K562 (cell line): Measurements from ENCODE around the gene RAD51D. TPM values are rescaled to one million over a fixed set of nuclear protein-coding genes. Genes with fewer than 3 reads are reported as not detected.

ENCODE experiments used
- AFF4 ChIP-seq: sonication (generic); formaldehyde crosslinking; IDR thresholded peaks from 2 replicates; pipeline ENCODE4 v1.8.0; 2023; ENCODE audit warnings: mild to moderate bottlenecking, missing genetic modification reagents
- CTBP1 ChIP-seq: fragments of 450-650 bp; IDR thresholded peaks from 2 replicates; pipeline ENCODE4 v1.6.1; 2016; ENCODE audit warnings: borderline replicate concordance
- HLTF ChIP-seq: fragments of 450-650 bp; IDR thresholded peaks from 2 replicates; pipeline ENCODE4 v1.6.1; 2016
- IFI16 ChIP-seq: fragments of 250-450 bp; sonication (Bioruptor Pico); IDR thresholded peaks from 2 replicates; pipeline ENCODE4 v2.1.2; 2022; ENCODE audit warnings: mild to moderate bottlenecking, inconsistent platforms
- PHB ChIP-seq: fragments of 250-450 bp; sonication (Bioruptor Pico); IDR thresholded peaks from 2 replicates; pipeline ENCODE4 v1.5.0; 2021
- PHF20 ChIP-seq: fragments of 450-650 bp; IDR thresholded peaks from 2 replicates; pipeline ENCODE4 v1.6.1; 2018; ENCODE audit not compliant: partially characterized antibody
- SIN3B ChIP-seq: fragments of 450-650 bp; IDR thresholded peaks from 2 replicates; pipeline ENCODE4 v1.6.1; 2017; ENCODE audit warnings: low read depth, mild to moderate bottlenecking, moderate library complexity
- SIRT6 ChIP-seq: IDR thresholded peaks from one replicate; pipeline ENCODE4 v1.6.1; 2012; ENCODE audit warnings: low read depth, mild to moderate bottlenecking, control low read depth, inconsistent platforms, low read length, moderate library complexity
- TRIM24 ChIP-seq, 2 experiments: fragments of 450-650 bp; IDR thresholded peaks; 2 replicates each; pipeline ENCODE4 v1.6.1; 2016
- U2AF1 ChIP-seq: fragments of 200-400 bp; formaldehyde crosslinking; optimal IDR thresholded peaks from 2 replicates; pipeline ENCODE3; 2017; ENCODE audit warnings: mild to moderate bottlenecking, low read depth, low read length, moderate library complexity
- ZEB2 ChIP-seq: fragments of 450-650 bp; IDR thresholded peaks from 2 replicates; pipeline ENCODE4 v1.6.1; 2016
- ZKSCAN1 ChIP-seq: fragments of 150-350 bp; IDR thresholded peaks from 2 replicates; pipeline ENCODE4 v1.6.1; 2016; ENCODE audit warnings: low read depth, low read length
- ZNF318 ChIP-seq, 2 experiments: fragments of 450-650 bp; IDR thresholded peaks; 2 replicates each; pipeline ENCODE4 v1.6.1; 2016; ENCODE audit warnings: mild to moderate bottlenecking in 2 of 2, borderline replicate concordance in 1 of 2, low read depth in 1 of 2, moderate library complexity in 1 of 2
- polyA plus RNA-seq, 8 experiments: library from polyadenylated mRNA; depleted of rRNA in 4 of 8; stranded (reverse) in 5 of 8; unstranded in 3 of 8; fragments of >200 nt; fragmentation: Nextera tagmentation in 2 of 8; fragmentation: Illumina TruSeq in 1 of 8; extraction: Ambion mirVana in 2 of 8; extraction: Trizol in 1 of 8; gene quantifications; 2 replicates each; pipeline versions ENCODE4 v1.2.1 to v1.2.3, GENCODE V29; 2011 to 2014; ENCODE audit warnings: inconsistent platforms in 1 of 8, missing spikeins in 1 of 8
- total RNA-seq, 7 experiments: library from RNA; depleted of rRNA in 6 of 7; stranded (reverse); fragments of >200 nt in 6 of 7; fragmentation: Illumina TruSeq in 2 of 7; extraction: Trizol in 2 of 7; gene quantifications; 2 replicates each; pipeline versions ENCODE4 v1.2.1 to v1.2.3, GENCODE V29; 2011 to 2021; ENCODE audit warnings: low replicate concordance in 1 of 7
- TF ChIP-seq, protein P1 (sequence below): sonication (generic); formaldehyde crosslinking; IDR thresholded peaks from 2 replicates; pipeline ENCODE4 v1.8.0; 2022; ENCODE audit warnings: missing genetic modification reagents, mild to moderate bottlenecking, borderline replicate concordance
- TF ChIP-seq, protein P2 (sequence below): sonication (generic); IDR thresholded peaks from 2 replicates; pipeline ENCODE4 v1.6.1; 2016

The RAD51D gene
- total and polyA plus RNA-seq, 9 of the 15 experiments (the other 6 are each of a cell fraction or from before 2014, with no cell fraction given), result 2.2 to 16.9 (median 8.7) TPM

DNA sequence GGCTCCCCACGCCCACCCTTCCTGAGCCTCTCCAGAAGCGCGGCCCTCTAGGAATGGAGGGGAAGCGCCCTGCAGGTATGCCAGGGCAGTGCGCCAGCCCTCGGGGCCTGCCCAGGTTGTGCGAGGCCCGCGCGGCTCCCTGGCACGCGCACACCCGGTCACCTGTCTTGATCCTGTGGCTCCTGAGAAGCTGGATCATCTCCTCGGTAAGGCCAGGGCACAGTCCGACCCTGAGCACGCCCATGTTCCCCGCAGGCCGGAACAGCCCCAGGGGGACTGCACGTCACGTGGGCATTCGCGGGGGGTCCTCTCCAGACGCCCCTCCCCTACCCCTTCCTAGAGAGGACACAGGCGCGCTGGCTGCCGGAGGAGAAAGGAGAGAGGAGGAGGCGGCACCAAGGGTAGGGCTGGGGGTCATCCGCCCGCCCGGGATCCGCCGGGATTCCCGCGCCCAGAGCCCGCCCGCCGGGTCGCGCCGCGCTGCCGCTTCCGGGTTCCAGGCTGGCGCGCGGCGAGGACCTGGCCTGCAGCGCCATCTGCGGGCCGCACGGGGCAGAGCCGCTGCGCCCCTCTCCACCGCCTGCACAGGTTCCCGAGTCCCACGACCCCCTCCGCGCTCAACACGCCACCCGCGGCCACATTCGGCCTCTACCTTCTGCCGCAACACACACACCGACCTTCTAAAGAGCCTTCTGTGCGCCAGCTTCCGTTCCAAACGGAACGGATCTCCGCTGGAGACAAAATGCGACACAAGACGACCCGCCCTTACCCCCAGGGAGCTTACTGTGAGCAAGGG is at the start of gene RAD51D (continued):
- TF ChIP-seq HLTF, result no peak
- no peak for TF ChIP-seq PHB (CRISPR knock-in tag)
- peak; percentile 75 for TF ChIP-seq PHF20
- no peak; the same call in 1 of the 2 replicates for TF ChIP-seq ZKSCAN1
- no peak for TF ChIP-seq U2AF1
- TF ChIP-seq AFF4 (CRISPR knock-in tag), result no peak
- no peak for TF ChIP-seq ZNF318 (IDR thresholded peaks at IDR 0.05; ENCODE audit: borderline replicate concordance in 1 of 2, low read depth in 1 of 2)
- TF ChIP-seq, protein P1, sequence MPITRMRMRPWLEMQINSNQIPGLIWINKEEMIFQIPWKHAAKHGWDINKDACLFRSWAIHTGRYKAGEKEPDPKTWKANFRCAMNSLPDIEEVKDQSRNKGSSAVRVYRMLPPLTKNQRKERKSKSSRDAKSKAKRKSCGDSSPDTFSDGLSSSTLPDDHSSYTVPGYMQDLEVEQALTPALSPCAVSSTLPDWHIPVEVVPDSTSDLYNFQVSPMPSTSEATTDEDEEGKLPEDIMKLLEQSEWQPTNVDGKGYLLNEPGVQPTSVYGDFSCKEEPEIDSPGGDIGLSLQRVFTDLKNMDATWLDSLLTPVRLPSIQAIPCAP, result no peak
- TF ChIP-seq ZEB2, result no peak
- TF ChIP-seq SIRT6, result no peak
- peak; percentile 86 for TF ChIP-seq CTBP1
- no peak for TF ChIP-seq TRIM24 (IDR thresholded peaks at IDR 0.05)
- peak; percentile 11; the same call in 1 of the 2 replicates for TF ChIP-seq SIN3B
- TF ChIP-seq, protein P2, sequence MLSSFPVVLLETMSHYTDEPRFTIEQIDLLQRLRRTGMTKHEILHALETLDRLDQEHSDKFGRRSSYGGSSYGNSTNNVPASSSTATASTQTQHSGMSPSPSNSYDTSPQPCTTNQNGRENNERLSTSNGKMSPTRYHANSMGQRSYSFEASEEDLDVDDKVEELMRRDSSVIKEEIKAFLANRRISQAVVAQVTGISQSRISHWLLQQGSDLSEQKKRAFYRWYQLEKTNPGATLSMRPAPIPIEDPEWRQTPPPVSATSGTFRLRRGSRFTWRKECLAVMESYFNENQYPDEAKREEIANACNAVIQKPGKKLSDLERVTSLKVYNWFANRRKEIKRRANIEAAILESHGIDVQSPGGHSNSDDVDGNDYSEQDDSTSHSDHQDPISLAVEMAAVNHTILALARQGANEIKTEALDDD, result no peak
- TF ChIP-seq IFI16 (CRISPR knock-in tag), result no peak
